Endodermal cell (in vitro differentiated cells): ENCODE data around the gene ARL17A. TPM values are rescaled to one million over a fixed set of nuclear protein-coding genes. Genes with fewer than 3 reads are reported as not detected.
"Not testable (repeated sequence)": the region's sequence is repeated elsewhere in the genome, so short reads cannot be mapped to it uniquely, and the experiment has no call there.

Source experiments
- DNase-seq: peaks from one replicate; pipeline ENCODE4 v3.0.0-alpha.2; 2017
- H3K27ac ChIP-seq: 2 replicates; pipeline ENCODE4 v1.5.1; 2013; ENCODE audit warnings: mild to moderate bottlenecking, low read depth, low read length, moderate library complexity
- H3K27me3 ChIP-seq: 2 replicates; pipeline ENCODE4 v1.6.1; 2013; ENCODE audit warnings: mild to moderate bottlenecking, low read length, moderate library complexity; ENCODE audit not compliant: insufficient read depth, control insufficient read depth, poor library complexity, severe bottlenecking
- H3K36me3 ChIP-seq: 2 replicates; pipeline ENCODE4 v1.7.0; 2013; ENCODE audit warnings: mild to moderate bottlenecking, low read length, moderate library complexity; ENCODE audit not compliant: control insufficient read depth, insufficient read depth
- H3K4me1 ChIP-seq: one replicate; pipeline ENCODE4 v1.7.0; 2013; ENCODE audit warnings: low read length; ENCODE audit not compliant: control insufficient read depth, insufficient read depth
- H3K4me3 ChIP-seq: 2 replicates; pipeline ENCODE4 v1.5.1; 2013; ENCODE audit warnings: mild to moderate bottlenecking, low read length, moderate library complexity
- H3K9ac ChIP-seq: 2 replicates; pipeline ENCODE4 v1.6.1; 2013; ENCODE audit warnings: mild to moderate bottlenecking, low read length, moderate library complexity; ENCODE audit not compliant: poor library complexity, severe bottlenecking; ENCODE audit errors: extremely low read depth
- H3K9me3 ChIP-seq: 2 replicates; pipeline ENCODE4 v1.6.1; 2013; ENCODE audit warnings: mild to moderate bottlenecking, low read length, moderate library complexity; ENCODE audit not compliant: control insufficient read depth
- H3K27ac Mint-ChIP-seq: 2 replicates; pipeline ENCODE4 v1.8.0; 2020; ENCODE audit warnings: mixed read lengths
- H3K27me3 Mint-ChIP-seq: 2 replicates; pipeline ENCODE4 v1.8.0; 2021; ENCODE audit warnings: mild to moderate bottlenecking, mixed read lengths; ENCODE audit not compliant: insufficient read depth
- H3K36me3 Mint-ChIP-seq: 2 replicates; pipeline ENCODE4 v1.8.0; 2020; ENCODE audit warnings: low read depth, mixed read lengths
- H3K4me1 Mint-ChIP-seq: 2 replicates; pipeline ENCODE4 v1.8.0; 2020; ENCODE audit warnings: mixed read lengths
- H3K4me3 Mint-ChIP-seq: 2 replicates; pipeline ENCODE4 v1.8.0; 2020; ENCODE audit warnings: mild to moderate bottlenecking, moderate library complexity, mixed read lengths
- H3K9me3 Mint-ChIP-seq: 2 replicates; pipeline ENCODE4 v1.8.0; 2020; ENCODE audit warnings: mild to moderate bottlenecking, mixed read lengths
- WGBS, 2 experiments: methylation state at CpG; one replicate each; pipeline versions ENCODE4 v1.1.5 to v1.1.7; 2013; ENCODE audit warnings: missing lambda C conversion rate in 2 of 2, mixed read lengths in 1 of 2; ENCODE audit not compliant: insufficient coverage in 1 of 2, insufficient read length in 1 of 2; 5-methylcytosine and 5-hydroxymethylcytosine counted together
- total RNA-seq, 2 donors: library from RNA; stranded (reverse); fragmentation: NEBNext Ultra II Directional in 1 of 2; extraction: Animal tissue kit (Norgen Biotek cat#: 25700) in 1 of 2; gene quantifications; 2 replicates in 1 of 2; 3 replicates in 1 of 2; pipeline ENCODE4 v1.2.1, GENCODE V29; 2021

Gene ARL17A
- total RNA-seq, 2 donors from 2014 or later = 15.7 to 32.0 TPM

- not testable (repeated sequence) for H3K27ac ChIP-seq, H3K27me3 Mint-ChIP-seq, H3K4me3 ChIP-seq, H3K9me3 ChIP-seq, H3K4me3 Mint-ChIP-seq, H3K27ac Mint-ChIP-seq, H3K4me1 ChIP-seq, H3K9ac ChIP-seq, H3K36me3 Mint-ChIP-seq, H3K9me3 Mint-ChIP-seq, H3K27me3 ChIP-seq, H3K36me3 ChIP-seq, DNase-seq, H3K4me1 Mint-ChIP-seq
- no CpG with 5 or more reads among the region's 20 CpGs for WGBS, 2 experiments
These were observed 20.3 kb downstream of the ARL17A start for GRCh38 chr17:46559155-46559554.

- H3K4me3 Mint-ChIP-seq, H3K36me3 ChIP-seq, H3K9me3 Mint-ChIP-seq, H3K27me3 Mint-ChIP-seq, H3K36me3 Mint-ChIP-seq, H3K9me3 ChIP-seq, H3K4me3 ChIP-seq, H3K27ac ChIP-seq, H3K27ac Mint-ChIP-seq, H3K9ac ChIP-seq, H3K4me1 Mint-ChIP-seq, H3K4me1 ChIP-seq, H3K27me3 ChIP-seq: not testable (repeated sequence)
- 98% methylated on average over 6 of the region's 10 CpGs; no CpG with 5 or more reads in 1 of the 2 experiments for WGBS, 2 experiments
- peak; percentile 39 for DNase-seq
These were observed 30.9 kb downstream of the ARL17A start for GRCh38 chr17:46548607-46549006.

- not testable (repeated sequence) for H3K9ac ChIP-seq, H3K27ac ChIP-seq, H3K4me1 ChIP-seq, H3K4me1 Mint-ChIP-seq, H3K4me3 Mint-ChIP-seq, H3K27me3 Mint-ChIP-seq, H3K36me3 ChIP-seq, H3K9me3 Mint-ChIP-seq, H3K9me3 ChIP-seq, H3K36me3 Mint-ChIP-seq, H3K27me3 ChIP-seq, H3K27ac Mint-ChIP-seq, H3K4me3 ChIP-seq
- WGBS, 2 experiments = 89 to 100% methylated on average over 5 to 19 of the region's 22 CpGs
- peak; percentile 28 for DNase-seq
These were observed 44.8 kb downstream of the ARL17A start for GRCh38 chr17:46534716-46535115.

GRCh38 chr17:46512168-46512567 lies 67.3 kb downstream of the ARL17A start, which contains the start of gene LRRC37A2:
Gene LRRC37A2 (plus strand): TSS chr17:46512468. CDS start chr17:46512713, 245 bp downstream.
- H3K9ac ChIP-seq, H3K27me3 ChIP-seq, DNase-seq, H3K27ac Mint-ChIP-seq, H3K4me1 ChIP-seq, H3K4me3 ChIP-seq, H3K9me3 Mint-ChIP-seq, H3K4me1 Mint-ChIP-seq, H3K27me3 Mint-ChIP-seq, H3K36me3 ChIP-seq, H3K36me3 Mint-ChIP-seq, H3K4me3 Mint-ChIP-seq, H3K9me3 ChIP-seq, H3K27ac ChIP-seq: not testable (repeated sequence)
- no CpG with 5 or more reads among the region's 11 CpGs for WGBS, 2 experiments

GRCh38 chr17:46505896-46506295 lies 73.6 kb downstream of the ARL17A start:
- H3K9me3 ChIP-seq, H3K27me3 ChIP-seq, H3K27ac Mint-ChIP-seq, H3K36me3 Mint-ChIP-seq, H3K4me3 ChIP-seq, H3K36me3 ChIP-seq, H3K9me3 Mint-ChIP-seq, H3K27me3 Mint-ChIP-seq, H3K4me1 Mint-ChIP-seq, DNase-seq, H3K27ac ChIP-seq, H3K4me1 ChIP-seq, H3K4me3 Mint-ChIP-seq, H3K9ac ChIP-seq: not testable (repeated sequence)
- 97% methylated on average over 4 of the region's 7 CpGs; no CpG with 5 or more reads in 1 of the 2 experiments for WGBS, 2 experiments

GRCh38 chr17:46499437-46500139 lies 79.9 kb downstream of the ARL17A start:
- H3K9me3 Mint-ChIP-seq, H3K36me3 Mint-ChIP-seq: not testable (repeated sequence)

GRCh38 chr17:46492021-46492420 lies 87.5 kb downstream of the ARL17A start:
- H3K27ac ChIP-seq, H3K27ac Mint-ChIP-seq, H3K4me3 ChIP-seq, H3K4me3 Mint-ChIP-seq, H3K27me3 Mint-ChIP-seq, H3K36me3 Mint-ChIP-seq, H3K9ac ChIP-seq, H3K9me3 ChIP-seq, H3K9me3 Mint-ChIP-seq, H3K4me1 Mint-ChIP-seq, H3K36me3 ChIP-seq, H3K27me3 ChIP-seq, H3K4me1 ChIP-seq: not testable (repeated sequence)
- peak; percentile 39 for DNase-seq
- 93% methylated on average over 4 of the region's 16 CpGs; no CpG with 5 or more reads in 1 of the 2 experiments for WGBS, 2 experiments

More at GRCh38 chr17:46499437-46500139, 79.9 kb downstream of the ARL17A start:
- H3K27ac Mint-ChIP-seq, H3K4me1 ChIP-seq, H3K36me3 ChIP-seq, H3K4me1 Mint-ChIP-seq, H3K9ac ChIP-seq, H3K27me3 ChIP-seq, H3K27ac ChIP-seq, H3K9me3 ChIP-seq, H3K27me3 Mint-ChIP-seq, H3K4me3 Mint-ChIP-seq, H3K4me3 ChIP-seq: not testable (repeated sequence)
- DNase-seq = peak; percentile 14
- WGBS, 2 experiments = no CpG with 5 or more reads among the region's 6 CpGs
